HUDEP-2 (cell line): ENCODE data around the gene LONP1.
"Not testable (repeated sequence)": the region's sequence is repeated elsewhere in the genome, so short reads cannot be mapped to it uniquely, and the experiment has no call there.

Experiments used
- DNase-seq, 76 experiments: peaks; one replicate each; lab custom pipeline; 2025; ENCODE audit not compliant: unreplicated experiment in 76 of 76; lab: John Stamatoyannopoulos, UW

Gene LONP1

DNA sequence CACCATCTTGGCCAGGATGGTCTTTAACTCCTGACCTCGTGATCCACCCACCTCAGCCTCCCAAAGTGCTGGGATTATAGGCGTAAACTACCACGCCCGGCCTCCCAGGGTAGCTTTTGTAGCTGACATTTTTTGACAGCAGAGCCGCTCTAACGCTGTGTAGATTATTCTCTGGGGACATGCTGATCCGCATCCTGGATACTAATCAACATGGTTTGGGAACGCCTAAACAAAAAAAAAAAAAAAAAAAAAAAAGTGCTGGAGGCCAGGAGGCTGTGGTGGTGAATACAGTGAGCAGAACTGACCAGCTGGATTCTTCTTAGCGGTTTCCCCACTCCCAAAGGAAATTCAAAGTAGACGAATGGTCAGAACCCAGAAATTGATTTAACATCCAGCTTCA, 5.1 kb downstream of the LONP1 start:
- no peak for DNase-seq

DNA sequence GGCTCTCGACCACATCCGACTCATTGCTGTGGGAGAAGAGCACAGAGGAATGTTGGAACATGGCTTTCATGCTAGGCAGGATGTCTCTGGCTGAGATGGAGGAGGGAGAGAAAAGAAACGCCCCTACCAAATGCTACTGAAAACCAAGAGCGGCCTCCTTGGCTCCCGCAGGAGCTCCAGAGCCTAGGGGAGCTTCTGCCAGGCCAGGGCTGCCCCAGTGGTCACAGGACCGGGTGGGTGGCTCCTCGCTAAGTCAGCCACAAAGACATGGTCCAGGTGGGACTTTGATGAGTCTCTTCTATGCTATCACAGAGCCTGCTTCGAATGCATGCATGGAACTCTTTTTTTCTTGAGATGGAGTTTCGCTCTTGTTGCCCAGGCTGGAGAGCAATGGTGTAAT, 6.7 kb downstream of the LONP1 start:
- DNase-seq = no peak

- DNase-seq = no peak
Observed at GRCh38 chr19:5711713-5712161, 8.2 kb downstream of the LONP1 start.

- no peak for DNase-seq
Observed at GRCh38 chr19:5711025-5711424, 8.9 kb downstream of the LONP1 start.

GRCh38 chr19:5707576-5708575, 12.1 kb downstream of the LONP1 start:
- DNase-seq = no peak

DNA sequence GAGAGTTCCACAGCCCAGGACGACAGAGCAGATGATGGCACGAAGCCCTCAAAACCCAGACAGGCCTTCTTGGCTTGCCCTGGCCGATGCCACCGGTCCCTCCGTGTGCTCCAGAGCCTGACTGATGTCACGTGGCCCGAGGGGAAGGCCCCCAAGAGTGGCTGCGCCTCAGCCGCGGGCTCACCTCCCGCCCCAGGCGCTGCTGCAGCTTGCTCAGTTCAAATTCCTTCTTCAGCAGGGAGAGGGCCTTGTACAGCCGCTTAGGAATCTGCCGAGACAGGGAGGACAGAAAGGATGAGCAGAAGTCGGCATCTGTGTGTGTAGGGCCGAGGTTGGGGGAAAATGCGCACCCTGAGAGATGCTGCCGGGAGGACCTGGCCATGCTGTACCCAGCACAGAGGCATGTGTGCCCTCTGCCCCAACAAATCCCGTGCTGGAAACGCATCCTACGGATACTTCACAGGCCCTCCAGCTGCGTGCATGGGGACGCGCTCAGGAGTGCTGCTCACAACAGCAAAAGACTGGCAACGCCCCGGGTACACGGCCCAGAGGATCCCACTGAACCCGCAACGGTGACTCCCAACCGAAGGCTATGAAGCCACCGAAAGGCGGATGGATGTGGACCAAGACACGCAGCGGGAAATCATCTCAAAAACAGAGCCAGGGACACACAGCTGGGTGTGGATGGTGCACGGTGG, 12.9 kb downstream of the LONP1 start:
- DNase-seq = no peak

DNA sequence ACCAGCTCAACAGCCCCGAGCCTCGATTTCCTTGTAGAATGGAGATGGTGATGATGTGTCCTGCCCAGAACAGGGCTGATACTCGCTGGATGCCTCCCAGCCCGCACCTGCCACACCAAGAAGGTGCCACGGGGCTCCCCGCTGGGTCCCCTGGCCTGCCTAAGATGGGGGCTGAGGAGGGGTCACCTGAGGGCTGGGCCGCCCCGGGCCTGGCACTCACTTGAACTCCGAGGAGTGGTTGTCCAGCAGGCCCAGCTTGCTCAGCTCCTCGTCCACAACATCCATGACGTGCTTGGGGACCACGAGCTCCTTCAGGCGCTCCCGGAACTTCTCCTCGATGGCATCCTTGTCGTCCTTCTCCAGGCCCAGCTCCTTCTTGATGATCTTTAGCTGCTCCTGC, 14.4 kb downstream of the LONP1 start:
- no peak for DNase-seq

- DNase-seq = no peak
Observed at GRCh38 chr19:5703819-5704818, 15.8 kb downstream of the LONP1 start.

GRCh38 chr19:5702053-5702410, 17.9 kb downstream of the LONP1 start:
- not testable (repeated sequence) for DNase-seq

- DNase-seq = no peak
Observed at GRCh38 chr19:5700455-5701092, 19.4 kb downstream of the LONP1 start.

- no peak for DNase-seq
Observed at GRCh38 chr19:5698635-5699422, 21.1 kb downstream of the LONP1 start.

DNA sequence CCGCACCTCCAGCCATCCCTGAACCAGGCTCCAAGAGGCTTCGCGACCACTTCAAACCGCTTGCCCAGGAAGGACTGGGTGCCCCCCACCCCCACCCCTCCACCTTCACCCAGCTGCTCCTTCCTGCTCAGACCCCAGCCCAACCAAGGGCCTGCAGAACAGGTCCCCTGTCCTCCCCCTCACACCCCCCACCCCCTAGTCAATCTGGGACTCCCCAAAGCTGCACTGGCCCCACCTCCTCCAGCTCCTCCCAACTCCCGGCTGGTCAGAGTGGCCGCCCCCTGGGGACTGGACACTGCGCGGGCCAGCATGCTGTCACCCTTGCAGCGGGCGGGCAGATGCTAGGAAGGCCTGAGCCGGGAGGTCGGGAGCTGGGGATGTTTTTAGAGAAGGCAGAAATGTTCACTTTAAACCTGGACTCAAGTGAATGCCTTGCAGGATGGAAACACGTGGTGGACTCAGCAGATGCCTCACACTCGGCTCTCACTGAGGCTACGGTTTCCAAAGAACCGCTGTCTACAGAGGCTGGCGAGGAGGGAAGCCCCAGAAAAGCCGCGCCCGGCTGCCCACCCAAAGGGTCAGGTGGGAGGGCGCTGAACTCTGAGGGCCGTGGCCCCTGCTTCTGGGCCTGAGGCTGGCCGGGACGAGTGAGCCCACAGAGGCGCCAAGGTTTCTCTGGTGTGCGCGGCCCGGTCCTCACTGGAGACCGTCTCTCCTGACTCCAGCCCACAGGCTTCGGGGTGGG, 21.9 kb downstream of the LONP1 start:
- no peak for DNase-seq

DNA sequence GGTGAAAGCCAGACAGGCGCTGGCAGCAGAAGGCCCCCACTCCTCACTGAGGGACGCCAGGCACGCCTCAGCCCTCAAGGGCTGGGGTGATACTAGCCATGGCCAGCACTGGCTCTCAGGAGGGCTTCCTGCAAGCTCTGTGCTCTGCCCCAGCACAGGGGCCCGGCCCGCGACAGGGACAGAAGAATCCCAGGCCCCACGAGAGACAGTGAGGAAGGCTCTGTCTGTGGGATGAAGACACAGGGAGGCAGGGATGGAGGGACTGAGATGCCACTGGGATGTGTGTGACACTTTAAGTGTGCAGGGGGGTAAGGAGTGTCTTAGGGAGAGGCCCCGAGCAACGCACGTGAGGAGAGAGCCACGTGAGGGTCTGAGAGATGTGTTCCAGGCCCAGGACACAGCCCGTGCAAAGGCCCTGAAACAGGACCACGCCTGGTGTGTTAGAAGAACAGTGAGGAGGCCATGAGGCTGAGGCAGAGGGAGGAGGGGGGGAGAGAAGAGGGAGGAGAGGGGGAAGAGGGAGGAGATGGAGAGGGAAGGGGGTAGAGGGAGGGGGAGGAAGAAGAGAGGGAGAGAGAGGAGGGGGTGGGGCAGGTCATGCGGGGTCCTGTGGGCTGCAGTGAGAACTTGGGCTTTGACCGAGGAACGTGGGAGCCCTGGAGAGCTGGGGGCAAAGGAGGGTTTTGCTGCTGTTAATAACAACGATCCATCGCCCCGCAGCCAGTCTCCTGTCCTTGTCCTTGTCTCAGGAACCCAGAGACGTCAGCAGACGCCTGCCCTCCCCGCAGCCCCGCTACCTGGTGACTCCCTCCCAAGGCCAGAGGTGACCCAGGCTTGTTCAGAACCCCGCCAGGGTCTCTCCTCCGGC, 22.7 kb downstream of the LONP1 start:
- DNase-seq = peak in 1 of 76 experiments; percentile 15

DNA sequence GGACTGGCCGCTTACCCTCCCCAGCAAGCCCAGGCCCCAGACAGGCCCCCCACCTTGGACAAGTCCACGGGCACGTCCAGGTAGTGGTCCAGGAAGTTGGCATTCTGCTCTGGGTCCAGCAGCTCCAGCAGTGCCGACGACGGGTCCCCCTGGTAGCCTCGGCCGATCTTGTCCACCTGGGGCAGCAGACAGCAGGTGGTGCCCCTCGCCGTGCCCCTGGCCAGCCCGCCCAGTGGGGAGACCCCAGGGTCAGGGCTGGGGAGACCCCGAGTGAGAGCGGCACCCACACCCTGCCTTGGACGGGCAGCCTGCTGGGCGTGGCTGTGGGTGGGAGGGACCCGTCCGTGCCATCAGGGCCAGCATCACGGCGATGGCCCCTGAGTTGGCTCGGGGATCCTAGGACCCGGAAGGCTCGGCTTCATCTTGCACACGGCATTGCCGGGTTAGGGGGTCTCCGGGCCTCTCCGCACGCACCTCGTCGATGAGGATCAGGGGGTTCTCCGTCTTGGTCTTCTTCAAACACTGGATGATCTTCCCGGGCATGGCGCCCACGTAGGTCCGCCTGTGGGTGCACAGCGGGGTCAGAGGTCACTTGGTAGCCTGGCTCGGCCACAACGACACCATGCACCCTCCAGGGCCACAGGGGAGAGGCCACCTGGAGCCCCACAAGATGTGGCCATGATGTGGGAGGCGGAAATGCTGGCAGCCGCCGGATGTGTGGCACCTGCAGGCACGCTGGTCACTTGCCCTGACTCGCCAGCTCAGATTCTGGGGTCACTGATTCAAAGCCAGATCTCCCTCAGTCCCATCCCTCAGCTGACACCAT, 23.5 kb downstream of the LONP1 start:
- no peak for DNase-seq

- no peak for DNase-seq
Observed at GRCh38 chr19:5695649-5696195, 24.2 kb downstream of the LONP1 start.

DNA sequence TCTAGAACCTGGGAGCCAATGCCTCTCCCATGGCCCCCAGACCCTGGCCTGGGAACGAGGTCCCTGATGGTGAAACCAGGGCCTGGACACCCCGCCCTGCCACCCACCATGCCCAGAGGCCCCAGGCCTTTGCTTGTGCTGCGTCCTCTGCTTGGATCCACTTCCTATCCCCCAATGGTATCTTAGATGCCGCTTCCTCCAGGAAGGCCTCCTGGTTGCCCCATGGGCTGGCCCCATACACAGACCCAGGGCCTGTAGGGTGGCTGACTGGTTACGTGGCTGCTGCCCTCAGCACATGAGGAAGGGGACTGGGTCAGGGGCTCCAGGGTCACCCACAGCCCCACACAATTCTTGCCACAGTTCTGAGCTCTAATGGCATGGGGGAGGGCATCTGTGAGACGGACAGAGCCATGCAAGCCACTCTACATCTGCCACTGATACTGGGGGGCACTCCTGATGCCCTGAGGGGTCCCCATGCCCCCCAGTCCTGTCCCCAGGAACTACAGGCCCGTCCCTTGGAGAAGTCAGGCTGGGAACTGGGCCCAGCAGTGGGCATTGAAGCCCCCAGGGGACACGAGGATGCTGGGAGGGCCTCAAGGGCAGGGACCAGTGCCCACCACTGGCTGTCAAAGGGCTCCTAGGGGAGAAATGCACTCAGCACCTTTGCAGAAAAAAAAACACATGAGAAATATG, 24.8 kb downstream of the LONP1 start:
- DNase-seq = no peak
